Fibroblast of the aortic adventitia (primary cell): Measurements from ENCODE around the gene ORC1. TPM values are rescaled to one million over a fixed set of nuclear protein-coding genes. Genes with fewer than 3 reads are reported as not detected.

Experiments
- DNase-seq: peaks from one replicate; pipeline ENCODE4 v3.0.0-alpha.2; 2010; ENCODE audit warnings: low read depth
- H3K4me3 ChIP-seq: 2 replicates; pipeline ENCODE4 v1.5.1; 2011; ENCODE audit warnings: low read depth, mild to moderate bottlenecking, control low read depth, low read length, moderate library complexity
- CTCF ChIP-seq: IDR thresholded peaks from 2 replicates; pipeline ENCODE4 v1.5.1; 2011; ENCODE audit warnings: mild to moderate bottlenecking, low read length, control low read depth, inconsistent platforms; ENCODE audit not compliant: insufficient read depth
- total RNA-seq: library from RNA; depleted of rRNA; stranded (reverse); fragments of >200 nt; gene quantifications from 2 replicates; pipeline ENCODE4 v1.2.3, GENCODE V29; 2012; ENCODE audit warnings: low replicate concordance

ORC1 gene
- 0.49 and 12.6 TPM in 2 replicates for total RNA-seq

DNA sequence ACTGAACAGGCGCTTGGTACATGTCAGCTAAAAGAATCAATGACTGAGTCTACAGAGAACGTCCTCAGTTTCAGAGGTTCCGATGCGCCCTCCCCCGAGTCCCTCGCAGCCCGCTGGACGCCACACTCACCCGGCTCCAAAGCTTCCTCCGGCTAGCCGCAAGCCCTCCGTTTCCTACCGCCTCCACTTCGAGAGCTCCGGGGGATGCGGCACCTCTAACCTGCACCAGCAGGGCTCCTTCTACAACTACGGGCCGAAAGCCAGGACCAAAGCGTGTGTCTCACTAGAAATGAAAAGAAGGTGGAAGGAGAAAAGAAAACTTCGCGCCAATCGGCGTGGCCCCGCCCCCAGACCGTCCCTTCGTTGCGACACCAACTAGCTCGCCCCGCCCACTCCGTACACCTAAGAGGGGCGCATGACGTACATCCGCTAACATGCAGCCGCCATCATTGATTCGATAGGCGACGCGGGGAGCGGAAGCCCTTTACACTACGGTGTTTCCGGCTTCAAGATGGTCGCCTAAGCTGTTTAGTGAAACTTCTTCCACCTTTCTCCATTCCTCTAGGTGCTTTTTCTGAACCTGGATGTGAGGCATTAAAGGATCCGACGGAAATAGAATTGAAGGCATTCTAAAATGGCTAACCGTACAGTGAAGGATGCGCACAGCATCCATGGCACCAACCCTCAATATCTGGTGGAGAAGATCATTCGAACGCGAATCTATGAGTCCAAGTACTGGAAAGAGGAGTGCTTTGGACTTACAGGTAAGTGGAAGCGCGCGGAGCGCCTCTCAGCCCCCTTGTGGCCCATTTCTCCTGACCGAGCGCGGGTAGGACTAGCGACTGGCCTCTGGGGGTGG is at the start of gene ORC1, which contains the start of gene PRPF38A:
Gene ORC1, minus strand, starts transcription at position 308 of the 859 bp plus-strand sequence. CDS start 2,200 bp downstream, outside the sequence.
Gene PRPF38A, plus strand, starts transcription at position 487 of the 859 bp plus-strand sequence. Its CDS starts 148 bp downstream, at position 635.
- peak; percentile 68 for TF ChIP-seq CTCF
- peak within 1 kb of the TSS; percentile 97 for H3K4me3 ChIP-seq
- DNase-seq = peak; percentile 96

DNA sequence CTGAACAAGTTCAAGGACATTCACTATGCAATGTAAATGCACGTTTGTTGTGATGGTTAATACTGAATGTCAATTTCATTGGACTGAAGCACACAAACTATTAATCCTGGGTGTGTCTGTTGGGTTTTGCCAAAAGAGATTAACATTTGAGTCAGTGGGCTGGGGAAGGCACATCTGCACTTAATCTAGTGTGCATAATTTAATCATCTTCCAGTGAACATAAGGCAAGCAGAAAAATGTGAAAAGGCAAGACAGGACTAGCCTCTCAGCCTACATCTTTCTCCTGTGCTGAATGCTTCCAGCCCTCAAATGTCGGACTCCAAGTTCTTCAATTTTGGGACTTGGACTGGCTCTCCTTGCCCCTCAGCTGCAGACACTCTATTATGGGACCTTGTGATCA is 40.2 kb upstream of the ORC1 start:
- TF ChIP-seq CTCF = no peak
- DNase-seq = no peak
- no peak overlapping the region for H3K4me3 ChIP-seq

GRCh38 chr1:52439976-52440375 is 35.8 kb upstream of the ORC1 start:
- no peak overlapping the region for H3K4me3 ChIP-seq
- TF ChIP-seq CTCF = no peak
- DNase-seq = no peak

- no peak overlapping the region for H3K4me3 ChIP-seq
- DNase-seq = no peak
- TF ChIP-seq CTCF = no peak
These were observed 32.6 kb upstream of the ORC1 start for GRCh38 chr1:52436817-52437216.

GRCh38 chr1:52435650-52436049 is 31.4 kb upstream of the ORC1 start:
- no peak overlapping the region for H3K4me3 ChIP-seq
- no peak for TF ChIP-seq CTCF
- no peak for DNase-seq

GRCh38 chr1:52435211-52435610 is 31.0 kb upstream of the ORC1 start:
- H3K4me3 ChIP-seq = no peak overlapping the region
- DNase-seq = no peak
- TF ChIP-seq CTCF = no peak
